Measurements from ENCODE around the gene ADAM10. TPM values are rescaled to one million over a fixed set of nuclear protein-coding genes. Genes with fewer than 3 reads are reported as not detected.
"Not testable (repeated sequence)": the region's sequence is repeated elsewhere in the genome, so short reads cannot be mapped to it uniquely, and the experiment has no call there.

ADAM10 gene
- total and polyA plus RNA-seq, 11 donors: 8.4 to 128 (median 67.0) TPM

DNA sequence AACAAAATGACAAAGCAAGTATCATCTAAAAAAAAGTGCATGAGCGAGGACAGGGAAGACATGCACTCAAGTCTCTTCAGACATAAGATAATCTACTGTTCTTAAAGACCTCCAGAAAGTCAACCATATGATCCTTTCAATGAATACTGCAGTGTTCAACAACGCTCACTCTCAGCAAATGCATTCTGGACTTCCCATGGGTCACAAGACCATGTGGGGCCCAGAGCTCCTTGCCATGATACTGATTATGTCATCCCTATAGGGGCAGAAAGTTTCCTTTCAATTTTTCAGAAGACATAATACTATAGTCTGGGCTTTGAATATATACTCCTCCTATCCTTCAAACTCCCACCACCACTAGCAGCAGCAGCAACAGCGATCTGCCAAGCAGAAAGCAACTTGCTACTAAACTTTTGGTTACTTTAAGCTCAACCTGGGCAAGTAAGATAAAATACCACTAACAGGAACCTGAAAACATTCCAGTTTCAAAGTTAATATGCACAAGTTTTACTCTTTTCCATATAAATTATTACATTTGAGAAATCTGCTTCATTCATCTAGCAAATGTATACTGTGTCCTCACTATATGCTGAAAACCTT is 143.5 kb downstream of the ADAM10 start:
- WGBS, 4 donors: 87 to 98% (median 95%) methylated on average over 3 of the region's 3 CpGs
- Histone ChIP-seq H3K9me3 (no peaks in the 10 kb centered on the region), H3K27ac (no peak overlapping the region), H3K4me3 (no peak overlapping the region), H3K4me1 (peaks cover 0 to 15% (median 0%) of the 10 kb centered on the region in 12 donors), H3K36me3 (peaks cover 0 to 70% (median 44%) of the 10 kb centered on the region in 9 donors), H3K27me3 (no peaks in the 10 kb centered on the region)
- DNase-seq: no peak
- intact Hi-C loops (cut with DNase I): no loop called here
- no peak for ATAC-seq
- TF ChIP-seq, protein P1, sequence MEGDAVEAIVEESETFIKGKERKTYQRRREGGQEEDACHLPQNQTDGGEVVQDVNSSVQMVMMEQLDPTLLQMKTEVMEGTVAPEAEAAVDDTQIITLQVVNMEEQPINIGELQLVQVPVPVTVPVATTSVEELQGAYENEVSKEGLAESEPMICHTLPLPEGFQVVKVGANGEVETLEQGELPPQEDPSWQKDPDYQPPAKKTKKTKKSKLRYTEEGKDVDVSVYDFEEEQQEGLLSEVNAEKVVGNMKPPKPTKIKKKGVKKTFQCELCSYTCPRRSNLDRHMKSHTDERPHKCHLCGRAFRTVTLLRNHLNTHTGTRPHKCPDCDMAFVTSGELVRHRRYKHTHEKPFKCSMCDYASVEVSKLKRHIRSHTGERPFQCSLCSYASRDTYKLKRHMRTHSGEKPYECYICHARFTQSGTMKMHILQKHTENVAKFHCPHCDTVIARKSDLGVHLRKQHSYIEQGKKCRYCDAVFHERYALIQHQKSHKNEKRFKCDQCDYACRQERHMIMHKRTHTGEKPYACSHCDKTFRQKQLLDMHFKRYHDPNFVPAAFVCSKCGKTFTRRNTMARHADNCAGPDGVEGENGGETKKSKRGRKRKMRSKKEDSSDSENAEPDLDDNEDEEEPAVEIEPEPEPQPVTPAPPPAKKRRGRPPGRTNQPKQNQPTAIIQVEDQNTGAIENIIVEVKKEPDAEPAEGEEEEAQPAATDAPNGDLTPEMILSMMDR (IDR thresholded peaks at IDR 0.05): no peak
- no peak for TF ChIP-seq POLR2A (IDR thresholded peaks at IDR 0.05)

DNA sequence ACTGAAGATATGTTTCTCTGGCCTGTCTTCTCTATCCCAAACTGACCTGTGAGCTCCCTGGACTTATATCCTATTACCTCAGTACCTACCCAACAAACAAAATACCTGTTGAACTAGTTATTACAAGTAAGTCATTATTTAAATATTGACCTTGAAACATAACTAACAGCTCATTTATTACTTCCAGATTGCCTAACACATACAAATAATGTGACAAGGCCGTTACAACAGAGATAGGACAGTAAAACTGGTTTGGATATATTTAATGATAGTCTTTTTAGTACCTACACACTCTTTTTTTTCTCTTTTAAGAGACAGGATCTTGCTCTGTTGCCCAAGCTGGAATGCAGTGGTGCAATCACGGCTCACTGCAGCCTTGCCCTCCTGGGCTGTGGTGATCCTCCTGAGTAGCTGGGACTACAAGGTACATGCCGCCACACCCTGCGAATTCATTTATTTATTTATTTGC is 145.0 kb downstream of the ADAM10 start:
- no peak overlapping the region for H3K27ac ChIP-seq
- no peak for TF ChIP-seq POLR2A (IDR thresholded peaks at IDR 0.05)
- TF ChIP-seq, protein P1 (IDR thresholded peaks at IDR 0.05): no peak
- no peak overlapping the region for H3K4me3 ChIP-seq
- H3K4me1 ChIP-seq: peaks cover 0 to 15% (median 0%) of the 10 kb centered on the region in 12 donors
- no peaks in the 10 kb centered on the region for H3K27me3 ChIP-seq
- no peaks in the 10 kb centered on the region for H3K9me3 ChIP-seq
- DNase-seq: no peak
- peaks cover 0 to 55% (median 35%) of the 10 kb centered on the region in 9 donors for H3K36me3 ChIP-seq
- WGBS, 4 donors: 96 to 99% (median 98%) methylated on average over 4 of the region's 4 CpGs
- no peak for ATAC-seq
- intact Hi-C loops (cut with DNase I): no loop called here

DNA sequence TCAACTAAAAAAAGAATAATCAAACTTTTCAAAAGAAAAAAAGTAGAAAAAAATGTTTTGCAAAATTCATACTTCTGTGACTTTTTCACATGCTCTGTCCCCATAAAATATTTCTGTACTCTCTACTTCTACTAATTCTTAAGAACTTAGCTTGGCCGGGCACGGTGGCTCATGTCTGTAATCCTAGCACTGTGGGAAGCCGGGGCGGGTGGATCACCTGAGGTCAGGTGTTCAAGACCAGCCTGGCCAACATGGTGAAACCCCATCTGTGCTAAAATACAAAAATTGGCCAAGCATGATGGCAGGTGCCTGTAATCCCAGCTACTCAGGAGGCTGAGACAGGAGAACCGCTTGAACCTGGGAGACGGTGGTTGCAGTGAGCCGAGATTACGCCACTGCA is 145.6 kb downstream of the ADAM10 start:
- intact Hi-C loops (cut with DNase I); H3K9me3 ChIP-seq; H3K4me3 ChIP-seq; H3K27ac ChIP-seq; DNase-seq; ATAC-seq; H3K27me3 ChIP-seq: not testable (repeated sequence)
- 97 to 99% (median 98%) methylated on average over 8 of the region's 8 CpGs for WGBS, 4 donors
- Histone ChIP-seq H3K36me3 (peaks cover 0 to 50% (median 34%) of the 10 kb centered on the region in 9 donors), H3K4me1 (peaks cover 0 to 14% (median 0%) of the 10 kb centered on the region in 12 donors)

DNA sequence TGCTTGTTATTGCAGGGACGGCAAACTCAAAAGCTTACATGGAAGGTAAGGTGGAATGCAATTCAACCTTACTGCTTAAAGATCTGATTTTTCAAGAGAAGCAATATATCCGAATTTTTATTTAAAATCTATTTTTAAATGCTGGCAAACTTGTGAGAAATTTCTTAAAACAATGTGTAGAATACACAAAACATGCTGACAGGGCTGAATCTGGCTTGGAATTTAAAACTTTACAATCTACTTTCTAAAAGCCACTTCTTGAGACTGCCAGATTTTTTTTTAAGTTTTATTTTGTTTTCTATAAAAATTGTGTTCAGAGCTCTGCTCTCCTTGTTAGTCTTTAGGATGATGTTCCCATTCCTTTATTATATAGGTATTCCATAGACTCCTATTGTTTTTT is 146.7 kb downstream of the ADAM10 start:
- no peak for ATAC-seq
- Histone ChIP-seq H3K27me3 (no peaks in the 10 kb centered on the region), H3K36me3 (peaks cover 0 to 52% (median 32%) of the 10 kb centered on the region in 9 donors), H3K4me3 (no peak overlapping the region), H3K9me3 (peaks cover 0 to 7% (median 0%) of the 10 kb centered on the region in 12 donors), H3K27ac (no peak overlapping the region), H3K4me1 (peaks cover 0 to 6% (median 0%) of the 10 kb centered on the region in 12 donors)
- no peak for TF ChIP-seq POLR2A (IDR thresholded peaks at IDR 0.05)
- TF ChIP-seq, protein P1 (IDR thresholded peaks at IDR 0.05): no peak
- intact Hi-C loops (cut with DNase I): no loop called here
- no peak for DNase-seq
- 81 to 91% (median 85%) methylated on average over 2 of the region's 2 CpGs for WGBS, 4 donors
